Neural cell (in vitro differentiated cells): ENCODE data around the gene SERTAD3. TPM values are rescaled to one million over a fixed set of nuclear protein-coding genes. Genes with fewer than 3 reads are reported as not detected.

ENCODE experiments used
- H2AFZ ChIP-seq: fragments of 200-600, 300-800 bp; sonication (generic), shearing (Covaris generic); 2 replicates; pipeline ENCODE4 v1.6.0; 2014; ENCODE audit warnings: low read depth, mild to moderate bottlenecking, antibody characterized with exemption, low read length, moderate library complexity
- H3F3A ChIP-seq: fragments of 200-600 bp; shearing (Covaris generic); 2 replicates; pipeline ENCODE4 v1.6.1; 2016; ENCODE audit warnings: mild to moderate bottlenecking, moderate library complexity, mixed read lengths, antibody characterized with exemption, low read length; ENCODE audit not compliant: insufficient read depth, poor library complexity, severe bottlenecking
- H3K27ac ChIP-seq: fragments of 200-600, 300-800 bp; sonication (generic), shearing (Covaris generic); 2 replicates; pipeline ENCODE4 v1.5.1; 2014; ENCODE audit warnings: mild to moderate bottlenecking, low read length, moderate library complexity
- H3K27me3 ChIP-seq: fragments of 300-800, 200-600 bp; sonication (generic), shearing (Covaris generic); 2 replicates; pipeline ENCODE4 v1.6.0; 2014; ENCODE audit warnings: mild to moderate bottlenecking, low read depth, low read length, moderate library complexity; ENCODE audit not compliant: insufficient read depth
- H3K36me3 ChIP-seq: fragments of 300-800, 200-600 bp; sonication (generic), shearing (Covaris generic); 2 replicates; pipeline ENCODE4 v1.5.1; 2014; ENCODE audit warnings: mild to moderate bottlenecking, antibody characterized with exemption, low read length, moderate library complexity; ENCODE audit not compliant: insufficient read depth
- H3K4me2 ChIP-seq: fragments of 300-800, 200-600 bp; sonication (generic), shearing (Covaris generic); 2 replicates; pipeline ENCODE4 v1.6.0; 2014; ENCODE audit warnings: mild to moderate bottlenecking, low read length
- H3K4me3 ChIP-seq: fragments of 300-800, 200-600 bp; sonication (generic), shearing (Covaris generic); 2 replicates; pipeline ENCODE4 v1.5.1; 2014; ENCODE audit warnings: mild to moderate bottlenecking, low read length, moderate library complexity
- H3K79me2 ChIP-seq: fragments of 200-600 bp; shearing (Covaris generic); replicated peaks from 2 replicates; pipeline ENCODE4 v1.6.0; 2014; ENCODE audit warnings: mild to moderate bottlenecking, low read length, moderate library complexity; ENCODE audit not compliant: insufficient read depth
- H3K9ac ChIP-seq: fragments of 300-800, 200-600 bp; sonication (generic), shearing (Covaris generic); 2 replicates; pipeline ENCODE4 v1.6.1; 2016; ENCODE audit warnings: mild to moderate bottlenecking, low read length, mixed read lengths
- H3K9me2 ChIP-seq: fragments of 200-600 bp; shearing (Covaris generic); 2 replicates; pipeline ENCODE4 v1.6.1; 2016; ENCODE audit warnings: mild to moderate bottlenecking, low read length, mixed read lengths; ENCODE audit not compliant: insufficient read depth
- H3K9me3 ChIP-seq: fragments of 200-600, 300-800 bp; sonication (generic), shearing (Covaris generic); 2 replicates; pipeline ENCODE4 v1.6.1; 2016; ENCODE audit warnings: mild to moderate bottlenecking, mixed run types, low read length, moderate library complexity, mixed read lengths
- H4K20me1 ChIP-seq: fragments of 200-600 bp; shearing (Covaris generic); 2 replicates; pipeline ENCODE4 v1.6.1; 2016; ENCODE audit warnings: mild to moderate bottlenecking, mixed run types; ENCODE audit not compliant: insufficient read depth
- EP300 ChIP-seq: fragments of 450-650 bp; conservative IDR thresholded peaks from 2 replicates; pipeline ENCODE4 v1.6.1; 2014; ENCODE audit warnings: antibody characterized with exemption, mild to moderate bottlenecking, moderate library complexity; ENCODE audit not compliant: poor library complexity, severe bottlenecking
- EZH2 ChIP-seq: fragments of 200-600, 300-800 bp; shearing (Covaris generic), sonication (generic); IDR thresholded peaks from 2 replicates; pipeline ENCODE4 v1.6.1; 2014; ENCODE audit warnings: antibody characterized with exemption, low read length, borderline replicate concordance, mild to moderate bottlenecking; ENCODE audit not compliant: insufficient read depth, poor library complexity, severe bottlenecking
- MXI1 ChIP-seq: fragments of 450-650 bp; conservative IDR thresholded peaks from 2 replicates; pipeline ENCODE4 v1.6.1; 2014; ENCODE audit warnings: antibody characterized with exemption, mild to moderate bottlenecking; ENCODE audit not compliant: poor library complexity, severe bottlenecking
- POLR2AphosphoS5 ChIP-seq: IDR thresholded peaks from 2 replicates; pipeline ENCODE4 v1.6.1; 2012
- RAD21 ChIP-seq: fragments of 450-650 bp; conservative IDR thresholded peaks from 2 replicates; pipeline ENCODE4 v1.6.1; 2014; ENCODE audit warnings: antibody characterized with exemption, mild to moderate bottlenecking, moderate library complexity
- SMC3 ChIP-seq: fragments of 450-650 bp; conservative IDR thresholded peaks from 2 replicates; pipeline ENCODE4 v1.6.1; 2014; ENCODE audit warnings: antibody characterized with exemption, mild to moderate bottlenecking, moderate library complexity; ENCODE audit not compliant: poor library complexity
- TAF1 ChIP-seq: IDR thresholded peaks from 2 replicates; pipeline ENCODE4 v1.6.1; 2012; ENCODE audit warnings: low read depth
- polyA plus RNA-seq: library from polyadenylated mRNA; depleted of rRNA; stranded (reverse); fragments of >200 nt; gene quantifications from 2 replicates; pipeline ENCODE4 v1.2.3, GENCODE V29; 2014
- TF ChIP-seq, protein P1 (sequence below): fragments of 450-650 bp; IDR thresholded peaks from 2 replicates; pipeline ENCODE4 v1.5.1; 2014; ENCODE audit warnings: antibody characterized with exemption, mild to moderate bottlenecking, moderate library complexity; ENCODE audit not compliant: poor library complexity, severe bottlenecking
- TF ChIP-seq, protein P2 (sequence below): IDR thresholded peaks from 2 replicates; pipeline ENCODE4 v1.6.1; 2012; ENCODE audit warnings: borderline replicate concordance

The SERTAD3 gene
- polyA plus RNA-seq, 1 donor from 2014 or later: 7.6 TPM

DNA sequence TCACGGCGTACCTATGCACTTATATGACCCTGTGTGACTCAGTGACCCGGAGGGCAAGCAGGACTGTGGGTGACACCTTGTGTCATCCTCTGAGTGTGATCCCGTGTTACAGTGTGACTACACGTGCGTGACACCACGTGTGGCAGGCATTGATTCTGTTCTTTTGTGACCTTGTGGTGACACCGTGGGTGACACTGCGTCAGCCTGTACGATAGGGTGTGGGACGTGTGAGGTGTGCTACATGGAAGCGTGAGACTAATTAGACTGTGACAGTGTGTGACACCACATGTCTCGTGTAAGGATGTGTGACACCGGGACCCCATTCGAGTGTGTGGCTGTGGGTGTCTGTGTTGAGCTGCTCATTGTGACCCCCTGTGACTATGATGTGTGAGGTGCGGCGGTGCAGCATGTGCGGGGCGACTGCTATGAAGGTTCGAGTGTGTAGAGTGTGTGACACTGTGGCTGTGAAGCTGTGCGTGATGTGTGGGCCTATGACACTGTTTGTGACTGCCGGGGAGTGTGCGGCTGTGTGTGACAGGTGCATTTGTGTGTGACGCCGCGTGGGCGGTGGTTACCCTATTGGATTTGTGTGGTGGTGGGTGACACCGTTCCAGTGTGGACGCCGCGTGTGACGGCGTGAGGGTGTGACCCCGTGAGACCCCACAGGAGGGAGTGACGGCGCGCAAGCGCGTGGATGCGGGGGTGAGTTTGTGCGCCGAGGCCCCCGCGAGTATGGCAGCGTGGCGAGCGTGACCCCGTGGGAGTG, 22.3 kb upstream of the SERTAD3 start:
- TF ChIP-seq SMC3: no peak
- TF ChIP-seq MXI1: peak; percentile 86
- no peak for TF ChIP-seq RAD21
- TF ChIP-seq, protein P1, sequence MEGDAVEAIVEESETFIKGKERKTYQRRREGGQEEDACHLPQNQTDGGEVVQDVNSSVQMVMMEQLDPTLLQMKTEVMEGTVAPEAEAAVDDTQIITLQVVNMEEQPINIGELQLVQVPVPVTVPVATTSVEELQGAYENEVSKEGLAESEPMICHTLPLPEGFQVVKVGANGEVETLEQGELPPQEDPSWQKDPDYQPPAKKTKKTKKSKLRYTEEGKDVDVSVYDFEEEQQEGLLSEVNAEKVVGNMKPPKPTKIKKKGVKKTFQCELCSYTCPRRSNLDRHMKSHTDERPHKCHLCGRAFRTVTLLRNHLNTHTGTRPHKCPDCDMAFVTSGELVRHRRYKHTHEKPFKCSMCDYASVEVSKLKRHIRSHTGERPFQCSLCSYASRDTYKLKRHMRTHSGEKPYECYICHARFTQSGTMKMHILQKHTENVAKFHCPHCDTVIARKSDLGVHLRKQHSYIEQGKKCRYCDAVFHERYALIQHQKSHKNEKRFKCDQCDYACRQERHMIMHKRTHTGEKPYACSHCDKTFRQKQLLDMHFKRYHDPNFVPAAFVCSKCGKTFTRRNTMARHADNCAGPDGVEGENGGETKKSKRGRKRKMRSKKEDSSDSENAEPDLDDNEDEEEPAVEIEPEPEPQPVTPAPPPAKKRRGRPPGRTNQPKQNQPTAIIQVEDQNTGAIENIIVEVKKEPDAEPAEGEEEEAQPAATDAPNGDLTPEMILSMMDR: no peak
- peak; percentile 15 for TF ChIP-seq EP300
- TF ChIP-seq, protein P2, sequence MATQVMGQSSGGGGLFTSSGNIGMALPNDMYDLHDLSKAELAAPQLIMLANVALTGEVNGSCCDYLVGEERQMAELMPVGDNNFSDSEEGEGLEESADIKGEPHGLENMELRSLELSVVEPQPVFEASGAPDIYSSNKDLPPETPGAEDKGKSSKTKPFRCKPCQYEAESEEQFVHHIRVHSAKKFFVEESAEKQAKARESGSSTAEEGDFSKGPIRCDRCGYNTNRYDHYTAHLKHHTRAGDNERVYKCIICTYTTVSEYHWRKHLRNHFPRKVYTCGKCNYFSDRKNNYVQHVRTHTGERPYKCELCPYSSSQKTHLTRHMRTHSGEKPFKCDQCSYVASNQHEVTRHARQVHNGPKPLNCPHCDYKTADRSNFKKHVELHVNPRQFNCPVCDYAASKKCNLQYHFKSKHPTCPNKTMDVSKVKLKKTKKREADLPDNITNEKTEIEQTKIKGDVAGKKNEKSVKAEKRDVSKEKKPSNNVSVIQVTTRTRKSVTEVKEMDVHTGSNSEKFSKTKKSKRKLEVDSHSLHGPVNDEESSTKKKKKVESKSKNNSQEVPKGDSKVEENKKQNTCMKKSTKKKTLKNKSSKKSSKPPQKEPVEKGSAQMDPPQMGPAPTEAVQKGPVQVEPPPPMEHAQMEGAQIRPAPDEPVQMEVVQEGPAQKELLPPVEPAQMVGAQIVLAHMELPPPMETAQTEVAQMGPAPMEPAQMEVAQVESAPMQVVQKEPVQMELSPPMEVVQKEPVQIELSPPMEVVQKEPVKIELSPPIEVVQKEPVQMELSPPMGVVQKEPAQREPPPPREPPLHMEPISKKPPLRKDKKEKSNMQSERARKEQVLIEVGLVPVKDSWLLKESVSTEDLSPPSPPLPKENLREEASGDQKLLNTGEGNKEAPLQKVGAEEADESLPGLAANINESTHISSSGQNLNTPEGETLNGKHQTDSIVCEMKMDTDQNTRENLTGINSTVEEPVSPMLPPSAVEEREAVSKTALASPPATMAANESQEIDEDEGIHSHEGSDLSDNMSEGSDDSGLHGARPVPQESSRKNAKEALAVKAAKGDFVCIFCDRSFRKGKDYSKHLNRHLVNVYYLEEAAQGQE: no peak
- H3F3A ChIP-seq: no peaks in the 10 kb centered on the region
- no peak overlapping the region for H3K27ac ChIP-seq
- no peaks in the 10 kb centered on the region for H3K9me3 ChIP-seq
- peak overlapping the region; percentile 9 for H3K4me2 ChIP-seq
- H3K27me3 ChIP-seq: peaks cover 23% of the 10 kb centered on the region
- no peaks in the 10 kb centered on the region for H3K36me3 ChIP-seq
- H3K4me3 ChIP-seq: peak overlapping the region; percentile 68
- no peaks in the 10 kb centered on the region for H3K79me2 ChIP-seq
- H2AFZ ChIP-seq: no peak overlapping the region
- H4K20me1 ChIP-seq: no peaks in the 10 kb centered on the region
- H3K9me2 ChIP-seq: no peaks in the 10 kb centered on the region
- peak overlapping the region; percentile 23 for H3K9ac ChIP-seq

DNA sequence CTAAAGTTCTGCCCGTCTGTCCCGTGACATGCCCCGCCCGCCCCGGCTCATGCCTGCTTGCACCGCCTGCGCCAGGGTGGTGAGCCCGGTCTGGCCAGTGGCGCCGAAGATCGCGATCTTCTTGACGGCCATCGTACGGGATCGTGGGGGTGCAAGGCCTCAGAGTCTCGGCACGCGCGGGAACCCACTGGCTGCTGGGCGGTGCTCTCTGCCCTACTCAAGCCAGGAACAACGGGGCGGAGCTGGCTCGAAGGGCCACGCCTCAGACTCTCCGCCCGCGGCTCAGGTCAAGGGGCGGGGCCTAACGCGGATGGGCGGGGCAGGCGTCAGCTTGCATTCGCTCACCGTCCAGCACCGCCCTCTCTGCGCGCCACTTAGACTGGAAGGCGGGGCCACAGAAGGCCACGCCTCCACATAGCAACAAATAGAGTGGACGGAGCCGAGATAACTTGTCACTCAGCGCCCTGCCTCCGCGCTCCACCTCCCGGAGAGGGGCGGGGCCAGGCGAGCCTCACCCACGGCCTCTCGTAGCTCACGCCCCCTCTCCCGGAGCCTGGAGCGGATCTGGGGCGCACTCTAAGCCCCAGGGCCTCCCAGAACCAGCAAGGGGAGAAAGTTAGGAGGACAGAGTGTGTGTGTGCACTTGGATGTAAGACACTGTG, 21.6 kb upstream of the SERTAD3 start, which contains the start of gene BLVRB:
Gene BLVRB, minus strand, starts transcription at position 189 of the 662 bp plus-strand sequence. Its CDS starts 57 bp downstream, at position 132.
- peaks cover 23% of the 10 kb centered on the region for H3K27me3 ChIP-seq
- H3K9me2 ChIP-seq: no peaks in the 10 kb centered on the region
- peak within 1 kb of the TSS; percentile 9 for H3K4me2 ChIP-seq
- H3F3A ChIP-seq: no peaks in the 10 kb centered on the region
- H3K27ac ChIP-seq: no peak within 1 kb of the TSS
- H3K4me3 ChIP-seq: peak within 1 kb of the TSS; percentile 68
- H3K36me3 ChIP-seq: no peaks in the 10 kb centered on the region
- H3K9me3 ChIP-seq: no peaks in the 10 kb centered on the region
- no peak for TF ChIP-seq SMC3
- TF ChIP-seq TAF1: no peak
- TF ChIP-seq EZH2: no peak
- no peak for TF ChIP-seq RAD21
- no peak for TF ChIP-seq POLR2AphosphoS5
- TF ChIP-seq, protein P2: no peak
- peak within 1 kb of the TSS; percentile 39 for H3K9ac ChIP-seq
- peak within 1 kb of the TSS; percentile 58 for H2AFZ ChIP-seq
- no peaks in the 10 kb centered on the region for H4K20me1 ChIP-seq
- H3K79me2 ChIP-seq: no peaks in the 10 kb centered on the region
